NCI-H2196 treated with DMSO at 0.1 percent for 48 hours (cell line): Measurements from ENCODE around the gene SLC26A2.

Experiments used
- DNase-seq: peaks from one replicate; lab custom pipeline; 2025; ENCODE audit not compliant: unreplicated experiment; lab: John Stamatoyannopoulos, UW

The SLC26A2 gene

GRCh38 chr5:150035139-150035895, 74.8 kb downstream of the SLC26A2 start:
- no peak for DNase-seq

- DNase-seq = no peak
These were observed 76.0 kb downstream of the SLC26A2 start for GRCh38 chr5:150036513-150036912.
